SK-N-SH treated with all-trans-retinoic acid at 6 μM for 48 hours (cell line): ENCODE data around the gene ACACB.

Experiments used
- BACH2 ChIP-seq: fragments of 250-450 bp; sonication (Bioruptor Pico); IDR thresholded peaks from 2 replicates; pipeline ENCODE4 v1.9.0; 2021; ENCODE audit warnings: mild to moderate bottlenecking, borderline replicate concordance
- CSDC2 ChIP-seq: fragments of 250-450 bp; sonication (Bioruptor Pico); IDR thresholded peaks from 2 replicates; pipeline ENCODE4 v1.5.0; 2020; ENCODE audit warnings: mild to moderate bottlenecking, moderate library complexity
- RARB ChIP-seq: fragments of 250-450 bp; sonication (Bioruptor Pico); IDR thresholded peaks from 2 replicates; pipeline ENCODE4 v1.8.0; 2021; ENCODE audit warnings: mild to moderate bottlenecking, moderate library complexity
- SNAI2 ChIP-seq: fragments of 250-450 bp; sonication (Bioruptor Pico); IDR thresholded peaks from 2 replicates; pipeline ENCODE4 v1.5.0; 2020; ENCODE audit warnings: mild to moderate bottlenecking, moderate library complexity
- TCF4 ChIP-seq: fragments of 250-450 bp; sonication (Bioruptor Pico); IDR thresholded peaks from 2 replicates; pipeline ENCODE4 v1.8.0; 2021; ENCODE audit warnings: mild to moderate bottlenecking, moderate library complexity, borderline replicate concordance
- ZNF8 ChIP-seq: fragments of 450-650 bp; formaldehyde crosslinking; IDR thresholded peaks from 2 replicates; pipeline ENCODE4 v1.5.0; 2020; ENCODE audit warnings: mild to moderate bottlenecking, moderate library complexity
- TF ChIP-seq, protein P1 (sequence below): fragments of 250-450 bp; sonication (Bioruptor Pico); IDR thresholded peaks from 2 replicates; pipeline ENCODE4 v1.5.1; 2021; ENCODE audit warnings: mild to moderate bottlenecking, moderate library complexity
- TF ChIP-seq, protein P2 (sequence below): fragments of 250-450 bp; sonication (Bioruptor Pico); IDR thresholded peaks from 2 replicates; pipeline ENCODE4 v1.8.0; 2020; ENCODE audit warnings: mild to moderate bottlenecking, moderate library complexity, borderline replicate concordance
- TF ChIP-seq, protein P3 (sequence below): fragments of 250-450 bp; sonication (Bioruptor Pico); IDR thresholded peaks from 2 replicates; pipeline ENCODE4 v1.8.0; 2021; ENCODE audit warnings: low read depth, mild to moderate bottlenecking, moderate library complexity, borderline replicate concordance
- TF ChIP-seq, protein P4 (sequence below): fragments of 250-450 bp; sonication (Bioruptor Pico); IDR thresholded peaks from 2 replicates; pipeline ENCODE4 v1.5.1; 2020; ENCODE audit warnings: low read depth, mild to moderate bottlenecking, moderate library complexity

DNA sequence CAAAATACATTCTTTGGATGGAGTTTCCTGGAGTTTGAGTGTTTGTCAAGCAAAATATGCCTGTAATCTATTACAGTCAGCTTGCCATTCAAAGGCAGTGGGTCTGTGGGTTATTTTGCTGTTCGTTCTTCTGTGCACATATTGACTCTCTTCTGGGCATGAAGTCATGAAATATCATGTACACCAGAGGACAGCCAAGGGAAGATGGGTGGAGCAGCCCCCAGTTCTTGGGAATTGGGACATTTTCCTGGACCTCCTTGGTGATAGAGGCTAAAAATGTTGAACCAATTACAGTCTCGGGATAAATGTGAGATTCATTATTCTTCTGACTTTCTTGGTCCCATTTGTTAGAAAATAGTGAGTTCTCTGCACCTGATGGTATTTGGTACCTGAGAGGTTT lies 103.6 kb downstream of the ACACB start:
- TF ChIP-seq RARB (CRISPR knock-in tag), result no peak
- TF ChIP-seq, protein P1, sequence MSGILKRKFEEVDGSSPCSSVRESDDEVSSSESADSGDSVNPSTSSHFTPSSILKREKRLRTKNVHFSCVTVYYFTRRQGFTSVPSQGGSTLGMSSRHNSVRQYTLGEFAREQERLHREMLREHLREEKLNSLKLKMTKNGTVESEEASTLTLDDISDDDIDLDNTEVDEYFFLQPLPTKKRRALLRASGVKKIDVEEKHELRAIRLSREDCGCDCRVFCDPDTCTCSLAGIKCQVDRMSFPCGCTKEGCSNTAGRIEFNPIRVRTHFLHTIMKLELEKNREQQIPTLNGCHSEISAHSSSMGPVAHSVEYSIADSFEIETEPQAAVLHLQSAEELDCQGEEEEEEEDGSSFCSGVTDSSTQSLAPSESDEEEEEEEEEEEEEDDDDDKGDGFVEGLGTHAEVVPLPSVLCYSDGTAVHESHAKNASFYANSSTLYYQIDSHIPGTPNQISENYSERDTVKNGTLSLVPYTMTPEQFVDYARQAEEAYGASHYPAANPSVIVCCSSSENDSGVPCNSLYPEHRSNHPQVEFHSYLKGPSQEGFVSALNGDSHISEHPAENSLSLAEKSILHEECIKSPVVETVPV (CRISPR knock-in tag), result no peak
- TF ChIP-seq TCF4 (CRISPR knock-in tag), result no peak
- no peak for TF ChIP-seq SNAI2 (CRISPR knock-in tag)
- TF ChIP-seq ZNF8 (CRISPR knock-in tag), result no peak
- TF ChIP-seq CSDC2 (CRISPR knock-in tag), result no peak
- TF ChIP-seq, protein P2, sequence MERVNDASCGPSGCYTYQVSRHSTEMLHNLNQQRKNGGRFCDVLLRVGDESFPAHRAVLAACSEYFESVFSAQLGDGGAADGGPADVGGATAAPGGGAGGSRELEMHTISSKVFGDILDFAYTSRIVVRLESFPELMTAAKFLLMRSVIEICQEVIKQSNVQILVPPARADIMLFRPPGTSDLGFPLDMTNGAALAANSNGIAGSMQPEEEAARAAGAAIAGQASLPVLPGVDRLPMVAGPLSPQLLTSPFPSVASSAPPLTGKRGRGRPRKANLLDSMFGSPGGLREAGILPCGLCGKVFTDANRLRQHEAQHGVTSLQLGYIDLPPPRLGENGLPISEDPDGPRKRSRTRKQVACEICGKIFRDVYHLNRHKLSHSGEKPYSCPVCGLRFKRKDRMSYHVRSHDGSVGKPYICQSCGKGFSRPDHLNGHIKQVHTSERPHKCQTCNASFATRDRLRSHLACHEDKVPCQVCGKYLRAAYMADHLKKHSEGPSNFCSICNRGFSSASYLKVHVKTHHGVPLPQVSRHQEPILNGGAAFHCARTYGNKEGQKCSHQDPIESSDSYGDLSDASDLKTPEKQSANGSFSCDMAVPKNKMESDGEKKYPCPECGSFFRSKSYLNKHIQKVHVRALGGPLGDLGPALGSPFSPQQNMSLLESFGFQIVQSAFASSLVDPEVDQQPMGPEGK (CRISPR knock-in tag), result no peak
- no peak for TF ChIP-seq BACH2 (CRISPR knock-in tag)
- TF ChIP-seq, protein P3, sequence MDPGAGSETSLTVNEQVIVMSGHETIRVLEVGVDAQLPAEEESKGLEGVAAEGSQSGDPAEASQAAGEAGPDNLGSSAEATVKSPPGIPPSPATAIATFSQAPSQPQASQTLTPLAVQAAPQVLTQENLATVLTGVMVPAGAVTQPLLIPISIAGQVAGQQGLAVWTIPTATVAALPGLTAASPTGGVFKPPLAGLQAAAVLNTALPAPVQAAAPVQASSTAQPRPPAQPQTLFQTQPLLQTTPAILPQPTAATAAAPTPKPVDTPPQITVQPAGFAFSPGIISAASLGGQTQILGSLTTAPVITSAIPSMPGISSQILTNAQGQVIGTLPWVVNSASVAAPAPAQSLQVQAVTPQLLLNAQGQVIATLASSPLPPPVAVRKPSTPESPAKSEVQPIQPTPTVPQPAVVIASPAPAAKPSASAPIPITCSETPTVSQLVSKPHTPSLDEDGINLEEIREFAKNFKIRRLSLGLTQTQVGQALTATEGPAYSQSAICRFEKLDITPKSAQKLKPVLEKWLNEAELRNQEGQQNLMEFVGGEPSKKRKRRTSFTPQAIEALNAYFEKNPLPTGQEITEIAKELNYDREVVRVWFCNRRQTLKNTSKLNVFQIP (CRISPR knock-in tag), result no peak
- TF ChIP-seq, protein P4, sequence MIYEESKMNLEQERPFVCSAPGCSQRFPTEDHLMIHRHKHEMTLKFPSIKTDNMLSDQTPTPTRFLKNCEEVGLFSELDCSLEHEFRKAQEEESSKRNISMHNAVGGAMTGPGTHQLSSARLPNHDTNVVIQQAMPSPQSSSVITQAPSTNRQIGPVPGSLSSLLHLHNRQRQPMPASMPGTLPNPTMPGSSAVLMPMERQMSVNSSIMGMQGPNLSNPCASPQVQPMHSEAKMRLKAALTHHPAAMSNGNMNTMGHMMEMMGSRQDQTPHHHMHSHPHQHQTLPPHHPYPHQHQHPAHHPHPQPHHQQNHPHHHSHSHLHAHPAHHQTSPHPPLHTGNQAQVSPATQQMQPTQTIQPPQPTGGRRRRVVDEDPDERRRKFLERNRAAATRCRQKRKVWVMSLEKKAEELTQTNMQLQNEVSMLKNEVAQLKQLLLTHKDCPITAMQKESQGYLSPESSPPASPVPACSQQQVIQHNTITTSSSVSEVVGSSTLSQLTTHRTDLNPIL, result no peak
